HG03342 (cell line): Measurements from ENCODE around the gene GAA.
A peak's percentile ranks its signal among the peaks of the same experiment; 100 is the strongest.
"Not testable (repeated sequence)": the region's sequence is repeated elsewhere in the genome, so short reads cannot be mapped to it uniquely, and the experiment has no call there.

ENCODE experiments used
- ATAC-seq: cut with Tn5 transposase; IDR thresholded peaks from one replicate; pipeline ENCODE4 v1.9.1; 2021; ENCODE audit warnings: mild to moderate bottlenecking, moderate library complexity; ENCODE audit not compliant: unreplicated experiment

Gene GAA

DNA sequence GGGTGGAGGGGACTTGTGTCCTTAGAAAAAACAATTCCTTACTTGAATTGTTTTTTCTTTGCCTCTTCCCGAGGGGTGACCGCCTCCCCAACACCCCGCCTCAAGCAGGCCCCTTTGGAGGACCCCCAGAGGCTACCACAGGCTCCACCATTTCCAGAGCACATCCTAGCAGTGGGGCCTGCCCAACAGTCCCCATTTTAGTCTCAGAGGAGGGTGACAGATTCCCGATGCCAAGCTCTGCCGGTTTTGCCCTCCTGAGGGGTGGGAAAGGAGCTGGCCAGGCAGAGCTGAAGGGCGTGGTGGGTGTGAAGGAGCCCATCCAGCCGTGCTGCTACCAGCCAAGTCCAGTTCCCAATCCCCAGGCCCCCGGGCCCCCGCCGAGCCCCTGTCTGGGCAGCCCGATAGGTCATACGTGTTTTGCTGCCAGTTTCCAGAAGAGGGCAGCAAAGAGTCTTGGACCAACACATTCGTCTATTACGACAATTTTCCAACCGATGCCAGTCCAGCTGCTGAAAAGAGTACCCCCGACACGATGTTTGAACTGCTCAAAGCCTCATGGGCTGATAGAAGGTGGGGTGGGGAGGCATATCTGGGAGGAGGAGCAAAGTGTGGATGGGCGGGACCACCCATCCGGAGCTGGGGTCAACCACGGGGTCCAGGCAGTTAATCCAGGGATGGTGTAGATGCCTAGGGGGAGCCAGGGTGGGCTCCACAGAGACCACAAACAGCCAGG, 18.8 kb upstream of the GAA start:
- ATAC-seq = no peak

DNA sequence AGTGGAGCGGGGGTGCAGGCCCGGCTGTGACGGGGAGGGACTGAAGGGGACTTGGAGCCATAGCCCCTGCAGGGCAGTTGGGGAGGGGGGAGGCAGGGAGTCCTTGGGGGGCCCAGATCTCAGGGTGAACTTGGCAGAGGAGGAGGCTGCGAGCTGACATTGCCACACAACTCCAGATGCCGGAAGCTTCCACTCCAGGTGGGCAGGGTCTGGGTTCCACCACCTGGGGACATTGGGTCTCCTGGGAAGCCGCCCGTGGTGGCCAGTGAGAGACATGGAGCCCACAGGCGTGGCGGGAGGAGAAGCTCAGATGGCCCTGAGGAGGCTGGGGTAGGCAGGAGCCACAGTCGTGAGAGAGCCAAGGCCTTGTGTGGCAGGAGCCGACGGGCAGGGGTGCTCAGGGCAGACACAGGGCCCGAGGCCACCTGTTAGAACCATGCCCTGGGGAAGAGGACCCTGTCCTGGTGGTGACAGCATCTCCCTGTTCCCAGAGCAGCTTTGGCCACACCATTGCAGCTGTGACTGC, 18.2 kb upstream of the GAA start:
- no peak for ATAC-seq

DNA sequence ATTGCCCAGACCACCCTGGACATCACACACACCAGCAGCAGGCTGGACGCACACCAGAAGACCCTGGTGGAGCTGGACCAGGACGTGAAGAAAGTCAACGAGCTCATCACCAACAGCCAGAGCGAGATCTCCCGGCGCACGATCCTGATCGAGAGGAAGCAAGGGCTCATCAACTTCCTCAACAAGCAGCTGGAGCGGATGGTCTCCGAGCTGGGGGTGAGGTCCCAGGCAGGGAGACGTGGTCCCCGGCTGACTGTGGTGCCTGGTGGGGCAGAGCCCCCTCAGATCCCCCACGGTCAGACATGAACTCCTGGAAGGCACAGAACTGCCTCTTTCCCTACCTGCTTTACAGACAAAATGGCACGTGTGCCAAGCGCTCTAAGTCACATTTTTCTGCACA, 16.6 kb upstream of the GAA start:
- no peak for ATAC-seq

DNA sequence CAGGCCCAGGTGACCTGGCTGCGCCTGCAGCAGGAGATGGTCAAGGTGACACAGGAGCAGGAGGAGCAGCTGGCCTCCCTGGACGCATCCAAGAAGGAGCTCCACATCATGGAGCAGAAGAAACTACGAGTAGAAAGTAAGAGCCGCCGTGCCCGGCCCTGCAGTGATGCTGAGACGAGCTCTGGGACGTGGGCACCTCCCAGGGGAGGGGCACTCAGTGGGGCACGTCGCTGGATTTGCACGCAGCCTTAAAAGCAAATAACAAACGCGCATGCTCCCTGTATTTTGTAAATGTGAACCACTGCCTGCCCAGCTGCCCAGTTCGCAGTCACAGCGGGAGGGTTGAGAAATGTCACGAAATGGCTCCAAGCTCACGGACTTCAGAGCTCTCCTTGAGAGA, 15.3 kb upstream of the GAA start:
- ATAC-seq = no peak

DNA sequence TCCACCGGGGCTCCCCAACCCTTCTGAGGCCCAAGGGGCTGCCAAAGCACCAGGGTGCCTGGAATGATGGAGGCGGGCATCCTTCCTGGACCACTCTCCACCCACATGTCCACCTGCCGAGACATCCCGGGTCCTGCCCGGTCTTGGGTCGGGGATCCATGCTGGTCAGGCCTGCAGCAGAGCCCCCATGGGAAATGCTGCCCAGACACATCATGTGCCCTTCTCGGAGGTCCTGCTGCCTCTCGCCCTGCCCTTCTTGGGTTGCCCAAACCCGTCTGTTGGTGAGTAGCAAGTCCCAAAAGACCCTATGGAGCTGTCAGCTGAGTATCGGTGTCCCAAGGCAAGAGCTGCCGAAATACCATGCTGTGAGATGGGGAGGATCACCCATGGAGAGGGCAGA, 14.8 kb upstream of the GAA start:
- no peak for ATAC-seq

DNA sequence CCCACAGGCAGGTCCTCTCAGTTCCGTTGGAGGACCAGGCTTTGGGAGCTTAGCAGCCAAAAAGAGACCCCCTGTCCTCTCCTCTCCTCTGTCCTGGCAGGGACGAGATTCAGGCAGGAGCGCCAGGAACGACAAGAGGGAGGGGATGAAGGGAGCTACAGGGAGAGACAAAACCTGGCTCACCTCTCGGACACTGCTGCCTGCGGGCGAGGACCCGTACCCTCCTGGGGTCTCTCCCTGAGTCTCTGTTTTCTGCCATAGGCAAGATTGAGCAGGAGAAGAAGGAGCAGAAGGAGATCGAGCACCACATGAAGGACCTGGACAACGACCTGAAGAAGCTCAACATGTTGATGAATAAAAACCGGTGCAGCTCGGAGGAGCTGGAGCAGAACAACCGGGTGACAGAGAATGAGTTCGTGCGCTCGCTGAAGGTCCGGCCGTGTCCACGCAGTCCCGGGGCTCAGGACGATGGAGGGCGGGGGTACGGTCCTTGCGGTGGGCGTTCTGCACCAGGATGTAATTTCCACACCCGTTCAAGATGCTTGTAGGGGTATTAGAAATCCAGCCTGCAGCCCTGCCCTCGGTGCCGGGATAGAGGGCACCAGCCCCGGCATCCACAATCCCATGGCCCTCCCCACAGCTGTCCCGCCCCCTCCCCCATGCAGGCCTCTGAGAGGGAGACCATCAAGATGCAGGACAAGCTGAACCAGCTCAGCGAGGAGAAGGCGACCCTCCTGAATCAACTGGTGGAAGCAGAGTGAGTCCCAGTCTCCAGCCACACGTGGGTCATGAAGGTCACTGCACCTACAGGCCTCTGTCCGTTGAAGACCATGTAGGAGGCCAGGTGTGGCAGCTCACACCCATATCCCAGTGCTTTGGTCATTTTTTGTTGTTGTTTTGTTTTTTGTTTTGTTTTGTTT, 13.8 kb upstream of the GAA start:
- no peak for ATAC-seq

DNA sequence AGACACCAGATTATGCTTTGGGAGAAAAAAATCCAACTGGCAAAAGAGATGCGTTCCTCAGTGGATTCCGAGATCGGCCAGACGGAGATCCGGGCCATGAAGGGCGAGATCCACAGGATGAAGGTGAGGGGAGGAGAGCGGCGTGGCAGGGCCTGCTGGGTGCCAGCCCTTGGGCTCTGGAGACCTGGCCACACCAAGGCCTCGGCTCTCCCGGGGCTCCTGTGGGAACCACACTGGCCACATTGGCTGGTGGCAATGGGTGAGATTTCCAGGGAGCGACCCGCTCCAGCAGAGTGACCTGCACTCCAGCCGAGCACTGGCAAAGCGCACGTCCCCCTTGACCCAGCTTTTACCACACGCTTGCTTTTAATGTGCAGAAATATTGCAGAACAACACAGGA, 11.6 kb upstream of the GAA start:
- no peak for ATAC-seq

DNA sequence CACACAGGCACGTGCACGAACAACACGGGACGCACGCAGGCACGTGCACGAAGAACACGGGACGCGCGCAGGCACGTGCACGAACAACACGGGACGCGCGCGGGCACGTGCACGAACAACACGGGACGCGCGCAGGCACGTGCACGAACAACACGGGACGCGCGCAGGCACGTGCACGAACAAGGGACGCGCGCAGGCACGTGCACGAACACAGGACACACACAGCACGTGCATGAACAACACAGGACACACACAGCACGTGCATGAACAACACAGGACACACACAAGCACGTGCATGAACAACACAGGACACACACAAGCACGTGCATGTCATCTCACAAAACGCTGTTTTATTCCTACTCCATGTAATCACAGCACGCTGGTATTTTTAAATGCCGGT, 11.2 kb upstream of the GAA start:
- not testable (repeated sequence) for ATAC-seq

DNA sequence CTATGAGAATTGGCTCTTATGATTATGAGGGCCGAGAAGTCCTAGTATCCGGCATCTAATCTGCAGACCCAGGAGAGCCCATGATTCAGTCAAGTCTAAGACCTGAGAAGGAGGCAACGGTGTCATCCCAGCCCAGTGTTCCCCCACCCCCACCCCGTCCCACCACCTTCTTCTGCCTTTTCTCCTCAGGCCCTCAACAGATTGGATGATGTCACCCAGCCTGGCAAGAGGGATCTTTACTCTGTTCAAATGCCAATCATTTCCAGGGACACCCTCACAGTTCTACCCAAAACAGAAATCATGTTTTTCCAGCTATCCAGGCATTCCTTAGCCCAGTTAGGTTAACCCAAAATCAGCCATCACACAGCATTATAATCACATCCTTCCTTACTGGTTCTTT, 10.0 kb upstream of the GAA start:
- no peak for ATAC-seq

DNA sequence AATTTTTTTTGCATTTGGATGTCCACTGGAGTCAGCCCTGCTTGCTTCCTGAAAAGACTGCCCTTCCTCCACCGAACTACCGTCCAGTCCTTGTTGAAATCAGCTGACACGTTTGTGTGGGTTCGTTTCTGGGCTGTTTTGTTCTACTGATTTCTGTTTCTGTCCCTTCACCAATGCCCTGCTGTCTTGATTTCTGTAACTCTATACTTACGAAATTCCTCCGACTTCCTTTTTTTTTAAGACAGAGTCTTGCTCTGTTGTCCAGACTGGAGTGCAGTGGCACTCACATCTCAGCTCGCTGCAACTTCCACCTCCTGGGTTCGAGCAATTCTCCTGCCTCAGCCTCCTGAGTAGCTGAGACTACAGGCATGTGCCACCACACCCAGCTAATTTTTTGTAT, 8.4 kb upstream of the GAA start:
- ATAC-seq = no peak

DNA sequence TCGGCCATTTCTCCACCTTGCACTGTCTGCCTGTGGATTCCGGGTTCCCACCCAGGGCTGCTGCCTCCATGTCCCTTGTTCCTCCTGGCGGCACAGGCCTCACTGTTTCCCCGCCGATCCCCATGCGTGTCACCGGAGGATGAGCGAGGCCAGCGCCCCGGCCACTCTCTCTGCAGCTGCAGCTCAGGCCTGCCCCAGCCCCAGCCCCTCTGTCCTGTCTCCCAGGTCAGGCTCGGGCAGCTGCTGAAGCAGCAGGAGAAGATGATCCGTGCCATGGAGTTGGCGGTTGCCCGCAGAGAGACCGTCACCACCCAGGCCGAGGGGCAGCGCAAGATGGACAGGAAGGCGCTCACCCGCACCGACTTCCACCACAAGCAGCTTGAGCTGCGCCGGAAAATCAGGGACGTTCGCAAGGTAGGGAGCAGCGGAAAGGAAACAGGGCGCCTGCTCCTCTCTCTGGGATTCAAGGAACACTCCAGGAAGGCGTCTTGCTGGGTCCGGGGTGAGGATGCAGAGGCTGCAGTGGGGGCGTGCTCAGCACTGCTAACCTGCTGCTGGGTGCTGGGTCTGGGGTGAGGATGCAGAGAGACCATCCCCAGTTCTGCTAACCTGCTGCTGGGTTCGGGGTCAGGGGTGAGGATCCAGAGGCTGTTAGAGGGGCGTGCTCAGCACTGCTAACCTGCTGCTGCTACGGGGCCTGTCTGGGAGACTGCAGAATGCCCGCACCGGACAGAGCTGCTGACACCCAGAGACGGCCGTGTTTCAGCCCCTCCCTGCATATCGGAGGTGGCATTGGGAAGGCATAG, 6.1 kb upstream of the GAA start:
- ATAC-seq = no peak

DNA sequence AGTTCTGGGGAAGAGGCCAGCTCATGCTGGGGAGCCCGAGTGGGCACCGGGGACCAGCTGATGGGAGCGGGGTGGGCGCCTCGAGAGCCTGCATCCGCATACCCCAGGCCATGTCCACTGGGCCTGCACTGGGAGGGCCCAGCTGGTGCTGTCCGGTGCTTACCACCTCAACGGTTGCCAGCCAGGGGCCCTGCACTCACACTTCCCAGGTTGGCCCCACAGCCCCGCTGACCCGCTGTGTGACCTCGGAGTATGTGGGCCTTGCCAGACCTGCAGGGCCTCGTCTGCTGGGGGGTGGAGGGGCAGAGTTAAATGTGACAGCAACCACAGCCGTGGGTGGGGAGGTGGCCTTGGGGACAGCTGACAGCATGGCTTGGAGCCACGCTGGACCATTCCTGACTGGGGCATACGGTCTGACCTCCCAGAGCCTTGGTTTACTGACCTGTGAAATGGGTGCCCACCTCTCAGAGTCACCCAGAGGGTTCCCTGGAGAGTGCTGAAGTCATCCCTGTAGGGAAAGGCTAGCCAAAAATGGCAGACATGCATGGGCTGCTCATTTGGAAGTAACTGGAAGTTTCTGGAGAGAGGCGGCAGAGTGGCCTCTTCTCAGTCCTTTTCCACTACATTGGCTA, 5.4 kb upstream of the GAA start:
- ATAC-seq = no peak

DNA sequence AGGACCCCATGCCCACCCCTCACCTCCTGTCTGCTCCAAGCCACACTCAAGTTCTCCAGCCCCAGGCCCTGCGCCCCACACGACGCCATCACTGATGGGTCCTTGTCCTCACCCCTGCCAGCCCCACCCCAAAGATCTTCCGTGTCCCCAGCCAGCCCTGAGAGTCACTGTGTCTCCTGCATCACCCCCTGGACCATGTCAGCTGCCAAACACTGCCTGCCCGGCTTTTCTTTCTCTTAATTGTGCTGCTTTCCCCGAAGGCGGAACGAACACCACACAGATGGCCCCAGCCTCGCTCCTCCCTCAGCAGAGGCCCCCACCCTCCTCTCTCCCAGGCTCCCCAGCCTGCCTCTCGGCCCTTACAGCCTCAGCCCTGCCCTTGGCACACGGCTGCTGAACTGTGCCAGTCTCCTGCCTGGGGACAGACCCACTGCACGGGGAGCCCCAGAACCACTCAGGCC, 4.8 kb upstream of the GAA start:
- no peak for ATAC-seq

DNA sequence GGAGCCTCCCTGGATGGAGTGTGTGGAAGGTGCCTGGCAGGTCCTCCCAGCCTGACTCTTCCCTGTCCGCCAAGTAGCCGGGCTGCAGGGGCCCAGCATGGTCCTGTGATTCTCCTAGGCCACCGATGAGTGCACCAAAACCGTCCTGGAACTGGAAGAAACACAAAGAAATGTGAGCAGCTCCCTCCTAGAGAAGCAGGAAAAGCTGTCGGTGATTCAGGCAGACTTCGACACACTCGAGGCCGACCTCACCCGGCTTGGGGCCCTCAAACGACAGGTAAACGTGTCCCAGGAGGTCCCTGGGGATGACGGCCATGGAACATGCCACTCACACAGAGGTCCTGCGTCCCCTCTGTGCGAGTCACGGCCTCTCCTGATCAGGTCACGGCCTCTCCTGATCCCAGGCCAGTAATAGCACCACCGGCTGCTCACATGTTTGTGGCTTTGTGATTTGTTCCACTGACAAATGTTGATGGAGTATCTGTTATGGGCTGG, 4.2 kb upstream of the GAA start:
- ATAC-seq = no peak

DNA sequence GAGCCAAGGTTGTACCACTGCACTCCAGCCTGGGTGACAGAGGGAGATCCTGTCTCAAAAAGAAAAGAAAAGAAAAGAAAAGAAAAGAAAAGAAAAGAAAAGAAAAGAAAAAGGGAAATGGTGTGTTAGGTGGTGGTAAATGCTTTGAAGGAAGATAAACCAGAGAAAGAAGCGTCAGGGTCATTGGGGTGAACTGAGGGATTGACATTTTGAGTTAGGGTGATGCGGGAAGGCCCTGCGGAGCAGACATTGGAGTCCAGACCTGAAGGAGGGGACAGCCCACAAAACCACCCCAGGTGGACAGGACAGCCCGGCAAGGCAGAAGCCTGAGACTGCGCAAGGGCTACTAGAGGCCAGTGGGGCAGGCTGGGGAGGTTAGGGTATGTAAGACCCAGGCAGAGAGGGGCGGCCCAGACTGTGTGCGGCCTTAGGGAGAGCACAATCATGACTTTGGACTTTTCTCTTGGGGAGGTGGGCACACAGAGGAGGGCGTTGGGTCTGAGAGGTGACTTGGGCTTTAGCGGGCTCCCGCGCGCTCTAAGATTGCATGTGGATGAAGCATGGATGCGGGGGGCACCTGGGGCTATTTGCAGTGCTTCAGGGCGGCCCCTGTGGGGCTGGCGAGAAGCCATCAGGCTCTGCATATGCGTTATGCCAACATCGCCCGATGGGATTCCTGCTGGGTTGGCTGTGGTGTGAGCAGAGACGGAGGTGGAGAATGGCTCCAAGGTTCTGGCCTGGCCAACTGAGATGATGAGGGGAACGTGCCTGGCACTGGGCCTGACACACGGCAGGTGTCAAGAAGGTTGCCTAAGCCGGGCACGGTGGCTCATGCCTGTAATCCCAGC, 3.3 kb upstream of the GAA start:
- no peak for ATAC-seq

DNA sequence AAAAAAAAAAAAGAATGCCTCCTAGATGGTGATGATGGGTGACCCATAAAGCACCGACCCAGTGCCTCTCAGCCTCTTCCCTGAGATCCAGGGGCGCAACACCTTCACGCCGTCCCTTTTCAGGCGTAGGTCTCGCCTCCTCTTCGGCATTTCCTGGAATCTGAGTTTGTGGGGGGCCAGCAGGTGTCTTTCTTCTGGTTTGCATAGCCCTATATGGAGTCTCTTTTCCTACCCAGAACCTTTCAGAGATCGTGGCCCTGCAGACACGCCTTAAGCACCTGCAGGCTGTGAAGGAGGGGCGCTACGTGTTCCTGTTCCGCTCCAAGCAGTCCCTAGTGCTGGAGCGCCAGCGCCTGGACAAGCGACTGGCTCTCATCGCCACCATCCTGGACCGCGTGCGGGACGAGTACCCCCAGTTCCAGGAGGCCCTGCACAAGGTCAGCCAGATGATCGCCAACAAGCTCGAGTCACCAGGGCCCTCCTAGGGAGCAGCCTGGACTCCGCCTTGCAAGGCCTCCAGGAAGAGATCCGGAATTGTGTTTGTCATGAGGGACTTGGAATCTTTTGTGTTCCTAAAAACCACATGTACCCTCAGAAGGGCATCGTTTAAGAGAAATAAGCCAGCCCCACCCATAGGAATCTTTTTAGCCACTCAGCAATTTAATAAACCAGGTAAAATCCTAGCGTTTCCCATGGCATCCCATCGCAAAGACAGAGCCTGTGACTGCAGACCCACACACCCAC, 1.9 kb upstream of the GAA start:
- no peak for ATAC-seq

DNA sequence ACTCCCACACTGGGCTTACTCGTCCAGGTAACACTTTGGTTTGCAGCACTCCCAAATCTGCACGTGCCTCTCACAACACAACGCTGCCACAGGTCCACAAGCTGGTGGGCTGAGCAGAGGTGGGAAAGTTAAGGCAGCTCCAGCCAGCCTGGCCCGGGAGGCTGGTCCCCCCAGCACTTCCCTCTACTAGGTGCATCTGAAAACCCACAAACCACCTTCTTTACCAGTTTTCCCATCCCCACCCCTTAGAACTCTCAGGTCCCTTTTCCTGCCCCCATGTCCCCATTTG, 1.4 kb upstream of the GAA start:
- no peak for ATAC-seq

DNA sequence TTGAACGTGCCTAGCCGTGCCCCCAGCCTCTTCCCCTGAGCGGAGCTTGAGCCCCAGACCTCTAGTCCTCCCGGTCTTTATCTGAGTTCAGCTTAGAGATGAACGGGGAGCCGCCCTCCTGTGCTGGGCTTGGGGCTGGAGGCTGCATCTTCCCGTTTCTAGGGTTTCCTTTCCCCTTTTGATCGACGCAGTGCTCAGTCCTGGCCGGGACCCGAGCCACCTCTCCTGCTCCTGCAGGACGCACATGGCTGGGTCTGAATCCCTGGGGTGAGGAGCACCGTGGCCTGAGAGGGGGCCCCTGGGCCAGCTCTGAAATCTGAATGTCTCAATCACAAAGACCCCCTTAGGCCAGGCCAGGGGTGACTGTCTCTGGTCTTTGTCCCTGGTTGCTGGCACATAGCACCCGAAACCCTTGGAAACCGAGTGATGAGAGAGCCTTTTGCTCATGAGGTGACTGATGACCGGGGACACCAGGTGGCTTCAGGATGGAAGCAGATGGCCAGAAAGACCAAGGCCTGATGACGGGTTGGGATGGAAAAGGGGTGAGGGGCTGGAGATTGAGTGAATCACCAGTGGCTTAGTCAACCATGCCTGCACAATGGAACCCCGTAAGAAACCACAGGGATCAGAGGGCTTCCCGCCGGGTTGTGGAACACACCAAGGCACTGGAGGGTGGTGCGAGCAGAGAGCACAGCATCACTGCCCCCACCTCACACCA, 724 bp downstream of the GAA start:
- ATAC-seq = peak; percentile 16
